NCI-H2171 (cell line): ENCODE results near the gene ZDHHC11.
"Not testable (repeated sequence)": the region's sequence is repeated elsewhere in the genome, so short reads cannot be mapped to it uniquely, and the experiment has no call there.

Source experiments
- DNase-seq: peaks from one replicate; lab custom pipeline; 2025; lab: John Stamatoyannopoulos, UW

Gene ZDHHC11

DNA sequence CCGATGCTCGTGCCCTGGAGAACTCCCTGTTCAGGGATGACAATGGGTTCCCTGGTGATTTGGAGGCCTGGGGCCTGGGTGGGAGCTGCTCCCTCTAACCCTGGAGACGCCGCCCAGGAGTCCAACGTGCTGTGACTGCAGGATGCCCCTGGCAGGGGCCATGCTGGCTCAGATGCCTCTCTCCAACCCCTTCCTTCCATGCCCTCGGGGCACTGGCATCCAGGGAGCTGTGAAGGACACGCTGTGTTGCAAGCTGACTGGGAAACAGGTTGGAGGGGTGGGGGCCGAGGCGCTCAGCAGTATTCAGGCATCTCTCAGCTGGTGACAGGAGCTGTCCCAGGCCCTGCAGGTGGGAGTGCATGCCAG is 75.2 kb downstream of the ZDHHC11 start:
- not testable (repeated sequence) for DNase-seq

DNA sequence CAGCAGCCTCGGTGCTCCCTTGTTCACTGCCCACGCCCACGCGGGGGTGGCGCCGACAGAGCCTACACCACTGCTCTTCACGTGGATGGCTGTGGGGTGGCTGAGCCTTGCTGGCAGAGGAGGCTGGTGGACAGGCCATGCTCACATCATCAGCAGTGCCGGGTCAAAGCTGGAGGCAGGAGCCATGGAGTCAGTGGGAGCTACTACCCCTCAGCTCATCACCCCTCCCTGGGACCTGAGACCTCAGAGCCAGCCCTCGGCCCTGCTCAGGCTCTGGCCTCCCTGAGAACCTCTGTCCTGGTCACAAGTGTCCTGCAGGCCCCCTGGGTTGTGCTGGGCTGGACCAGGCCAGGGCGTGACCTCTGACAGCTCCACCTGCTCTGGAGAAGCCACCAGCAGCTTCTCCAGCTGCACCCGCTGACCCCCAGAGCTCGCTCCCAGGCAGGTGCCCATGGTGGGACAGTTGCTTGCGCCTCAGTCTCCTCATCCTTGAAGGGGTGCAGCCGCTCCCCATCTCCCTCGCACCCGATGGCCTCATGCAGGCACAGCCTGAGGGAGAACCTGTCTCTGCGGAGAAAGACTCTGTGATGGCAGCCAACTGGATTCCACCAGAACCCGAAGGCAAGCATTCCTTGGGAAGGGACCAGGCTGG is 75.8 kb downstream of the ZDHHC11 start:
- not testable (repeated sequence) for DNase-seq

DNA sequence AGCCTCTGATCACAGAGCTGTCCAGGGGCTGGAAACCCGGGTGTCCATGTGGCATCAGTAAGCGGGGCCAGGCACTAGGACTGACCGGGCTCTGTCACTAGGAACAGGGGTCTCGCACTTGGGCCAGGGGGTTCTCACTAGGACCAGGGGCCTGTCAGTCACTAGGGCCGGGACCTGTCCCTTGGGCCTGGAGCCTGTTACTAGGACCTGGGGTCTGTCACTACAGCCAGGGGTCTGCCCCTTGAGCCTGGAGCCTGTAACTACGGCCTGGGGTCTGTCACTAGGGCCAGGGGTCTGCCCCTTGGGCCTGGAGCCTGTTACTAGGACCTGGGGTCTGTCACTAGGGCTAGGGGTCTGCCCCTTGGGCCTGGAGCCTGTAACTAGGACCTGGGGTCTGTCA is 76.5 kb downstream of the ZDHHC11 start:
- not testable (repeated sequence) for DNase-seq

DNA sequence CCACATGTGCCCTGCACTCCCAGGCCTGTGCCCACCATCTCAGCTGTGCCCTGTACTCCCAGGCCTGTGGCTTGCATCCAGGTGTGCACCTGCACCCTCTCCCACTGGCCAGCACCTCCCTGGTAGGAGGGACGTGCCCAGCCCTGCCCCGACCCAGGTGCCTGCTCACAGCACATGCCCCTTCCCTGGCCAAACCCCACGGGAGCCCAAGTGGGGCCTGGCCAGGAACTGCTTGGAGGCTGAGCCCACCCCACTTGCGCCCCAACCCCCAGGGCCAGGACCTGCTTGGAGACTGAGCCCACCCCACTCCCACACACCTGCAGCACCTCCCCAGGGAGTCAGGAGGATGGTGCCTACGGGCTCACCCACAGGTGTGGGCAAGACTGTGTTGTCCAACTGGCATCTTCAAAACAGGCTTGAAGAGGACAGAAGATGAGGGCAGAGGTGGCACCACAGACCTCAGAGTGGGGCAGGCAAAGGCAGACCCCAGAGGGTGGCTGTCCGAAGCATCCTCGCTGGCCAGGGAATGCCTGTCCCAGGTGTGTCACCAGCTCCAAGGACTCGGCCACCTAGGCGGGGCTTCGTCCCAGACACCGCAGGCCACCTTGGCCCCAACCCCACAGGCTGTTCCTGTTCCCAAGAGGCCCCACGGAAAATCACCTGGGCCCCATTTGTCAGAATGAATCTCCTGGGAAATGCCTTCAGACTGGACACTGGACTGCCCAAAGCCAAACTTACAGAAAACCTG is 77.1 kb downstream of the ZDHHC11 start:
- DNase-seq, result no peak

DNA sequence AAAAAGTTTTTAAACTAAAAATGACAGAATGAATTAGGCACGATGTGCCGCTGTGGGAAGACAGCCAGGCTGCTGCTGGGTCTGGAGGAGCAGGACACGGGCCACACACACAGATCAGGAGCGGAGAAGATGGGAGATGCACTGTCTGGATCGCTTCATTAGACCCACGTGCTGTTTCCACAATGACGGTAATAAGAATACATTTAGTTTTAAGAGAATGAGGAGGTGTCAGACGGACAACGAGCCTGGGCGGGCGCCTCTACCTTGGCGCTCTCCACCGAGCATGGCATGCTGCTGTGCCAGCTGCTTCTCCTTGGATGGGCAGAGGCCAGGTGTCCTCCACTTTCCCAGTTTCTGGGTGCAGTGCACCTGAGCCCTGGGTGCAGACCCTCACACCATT is 77.9 kb downstream of the ZDHHC11 start:
- DNase-seq, result not testable (repeated sequence)

DNA sequence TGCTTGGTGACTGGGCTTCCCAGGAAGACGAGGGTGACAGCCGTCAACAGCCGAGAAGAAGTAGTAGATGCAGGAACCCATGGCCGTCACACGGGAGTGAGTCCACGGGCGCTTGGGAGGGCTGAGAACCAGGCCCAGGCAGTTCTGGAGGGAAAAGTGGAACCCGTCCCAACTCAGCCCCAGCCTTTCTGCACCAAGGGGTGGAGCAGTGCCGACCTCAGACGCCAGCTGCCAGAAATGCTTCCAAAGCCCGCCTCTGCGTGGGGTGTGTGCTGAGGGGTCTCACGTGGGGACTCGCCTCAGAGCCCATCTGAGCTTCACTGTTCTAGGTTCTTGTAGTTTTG is 78.3 kb downstream of the ZDHHC11 start:
- not testable (repeated sequence) for DNase-seq

DNA sequence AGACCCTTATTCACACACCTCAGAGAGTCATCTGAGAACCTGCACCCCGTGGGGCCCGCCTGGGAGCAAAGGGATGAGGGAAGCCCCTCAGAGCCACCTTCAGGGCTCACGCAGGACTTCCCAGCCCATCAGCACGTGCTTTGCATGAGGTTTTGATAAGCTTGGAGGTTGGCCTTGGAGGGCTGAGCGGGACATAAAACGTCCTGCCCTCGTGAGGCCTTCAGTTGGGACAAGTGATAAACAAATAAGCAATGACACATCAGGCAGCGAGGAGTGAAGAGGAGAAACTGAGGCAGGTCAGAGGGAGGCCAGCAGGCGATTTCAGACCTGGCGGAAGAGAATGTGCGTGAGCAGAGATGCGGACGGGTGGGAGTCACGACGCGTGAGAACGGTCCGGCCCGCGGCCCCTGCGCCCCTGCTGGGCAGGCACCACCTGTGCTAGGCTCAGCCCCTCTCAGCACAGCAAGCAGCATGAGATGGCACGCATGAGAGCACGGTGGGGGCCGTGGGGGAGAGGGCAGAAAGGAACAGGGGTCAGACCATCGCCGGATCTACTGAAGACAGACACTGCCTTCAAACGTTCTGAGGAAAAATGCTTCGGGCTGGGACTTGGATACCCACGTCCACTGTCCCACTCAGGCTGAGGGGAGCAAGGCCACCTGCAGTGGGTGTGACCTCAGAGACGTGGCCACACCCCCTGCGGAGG is 78.8 kb downstream of the ZDHHC11 start:
- not testable (repeated sequence) for DNase-seq

DNA sequence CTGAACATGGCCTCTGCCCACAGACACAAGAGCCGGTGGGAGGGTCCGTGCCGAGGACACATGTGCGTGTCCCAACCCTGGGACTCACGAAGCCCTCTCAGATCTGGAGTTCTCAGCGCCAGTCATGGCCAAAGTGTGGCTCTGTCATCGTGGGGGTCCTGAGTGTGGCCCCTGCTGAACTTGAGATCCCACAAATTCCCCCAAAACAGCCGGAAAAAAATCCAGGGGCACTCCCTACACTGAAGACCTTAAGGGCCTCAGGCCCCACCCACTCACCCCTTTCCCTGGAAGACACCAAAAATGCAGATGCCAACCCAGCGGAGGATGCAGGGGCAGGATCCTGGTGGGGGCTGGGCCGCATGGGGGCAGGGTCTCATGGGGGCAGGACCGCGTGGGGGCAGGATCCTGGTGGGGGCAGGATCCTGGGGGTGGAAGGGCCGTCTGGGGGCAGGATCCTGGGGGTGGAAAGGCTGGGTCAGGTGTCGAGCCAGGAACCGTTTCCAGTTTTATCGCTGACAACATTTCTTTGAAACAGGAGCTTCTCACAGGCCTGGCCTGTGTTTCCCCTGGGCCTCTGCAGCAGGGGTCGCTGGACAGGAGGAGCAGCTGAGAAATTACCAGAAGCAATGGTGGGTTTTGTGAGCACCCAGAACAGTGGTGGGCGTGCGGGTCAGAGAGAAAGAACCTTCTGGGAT is 79.6 kb downstream of the ZDHHC11 start:
- not testable (repeated sequence) for DNase-seq

DNA sequence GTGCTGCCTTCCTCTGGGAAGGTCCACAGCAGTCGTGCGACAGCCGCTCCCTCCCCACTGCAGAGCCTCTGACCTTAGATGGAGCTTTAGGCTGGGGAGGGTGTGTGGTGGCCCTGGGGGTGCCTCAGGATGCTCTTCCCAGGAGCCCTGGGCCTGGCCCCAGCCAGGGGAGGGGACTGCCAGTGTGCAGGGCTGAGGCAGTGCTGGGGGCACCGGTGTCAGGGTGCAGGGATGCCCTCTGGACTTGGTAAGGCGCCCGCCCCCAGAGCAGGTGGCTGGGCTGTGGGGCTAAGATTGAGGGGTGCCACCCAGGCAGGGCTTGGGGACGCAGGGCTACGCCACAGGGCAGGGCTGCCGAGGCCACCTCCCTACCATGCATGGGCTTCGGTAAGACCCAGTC is 80.2 kb downstream of the ZDHHC11 start:
- DNase-seq, result not testable (repeated sequence)

DNA sequence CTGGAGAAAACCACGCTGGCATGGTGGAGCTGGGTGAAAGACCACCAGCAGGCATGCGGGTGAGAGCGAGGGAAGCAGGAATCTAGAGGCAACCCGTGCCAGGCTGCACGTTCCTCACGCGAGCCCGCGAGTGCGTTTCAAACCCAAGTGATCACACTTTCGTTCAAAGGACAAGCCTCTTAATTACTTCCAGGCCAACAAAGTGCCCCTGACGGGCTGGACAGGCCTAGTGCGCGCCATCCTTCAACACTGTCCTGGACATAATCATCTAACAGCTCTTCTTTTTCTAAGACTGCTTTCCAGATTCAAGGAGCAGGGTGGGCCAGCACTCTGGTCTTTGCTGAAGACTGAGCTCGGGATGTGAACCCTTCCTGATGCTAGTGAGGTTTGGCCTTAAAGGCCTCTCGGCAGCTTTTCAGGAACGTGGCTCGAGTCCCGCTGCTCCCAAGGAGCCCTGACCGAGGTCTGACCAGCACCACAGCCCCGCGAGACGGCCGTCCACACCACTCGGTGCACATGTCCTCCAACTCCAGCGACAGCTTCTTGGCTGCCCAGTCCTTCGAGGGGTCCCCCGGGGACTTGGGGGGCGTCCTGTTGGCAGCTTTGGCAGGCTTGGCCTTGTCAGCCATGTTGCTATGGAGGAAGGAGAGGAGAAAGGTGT is 81.2 kb downstream of the ZDHHC11 start:
- not testable (repeated sequence) for DNase-seq

DNA sequence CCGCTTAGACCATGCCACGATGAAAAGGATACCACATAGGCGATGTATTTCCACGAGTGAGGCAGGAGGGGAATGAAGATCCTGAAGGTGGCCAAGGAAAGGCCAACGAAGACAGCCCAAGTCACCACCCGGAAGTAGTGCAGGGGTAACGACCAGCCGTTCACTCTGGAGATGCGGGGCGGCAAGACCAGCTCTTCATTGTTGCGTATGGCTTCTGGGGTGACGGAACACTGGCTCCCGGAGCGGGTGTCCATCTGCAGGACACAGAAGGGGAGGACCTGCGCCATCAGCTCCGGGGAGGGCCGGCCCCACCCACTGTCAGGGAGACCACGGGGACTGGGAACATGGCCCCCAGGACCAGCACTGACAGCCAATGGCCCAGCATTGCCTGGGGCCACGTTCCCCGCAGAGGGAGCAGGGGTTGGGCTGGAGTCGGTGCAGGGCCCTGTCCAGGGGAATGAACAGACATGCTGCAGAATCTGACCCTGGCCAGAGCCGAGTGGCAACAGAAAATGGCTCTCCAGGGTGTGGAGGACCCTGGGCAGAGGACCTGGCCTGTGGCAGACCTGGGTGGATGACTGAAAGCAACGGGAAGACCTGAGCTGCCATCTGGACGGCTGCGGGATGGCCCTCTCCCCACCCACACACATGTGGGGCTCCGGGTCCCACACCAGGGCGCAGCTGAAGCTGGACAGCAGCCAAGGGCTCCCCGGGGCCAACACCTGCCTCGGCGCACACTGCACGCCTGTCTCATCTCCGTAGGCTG is 83.9 kb downstream of the ZDHHC11 start:
- DNase-seq, result no peak

DNA sequence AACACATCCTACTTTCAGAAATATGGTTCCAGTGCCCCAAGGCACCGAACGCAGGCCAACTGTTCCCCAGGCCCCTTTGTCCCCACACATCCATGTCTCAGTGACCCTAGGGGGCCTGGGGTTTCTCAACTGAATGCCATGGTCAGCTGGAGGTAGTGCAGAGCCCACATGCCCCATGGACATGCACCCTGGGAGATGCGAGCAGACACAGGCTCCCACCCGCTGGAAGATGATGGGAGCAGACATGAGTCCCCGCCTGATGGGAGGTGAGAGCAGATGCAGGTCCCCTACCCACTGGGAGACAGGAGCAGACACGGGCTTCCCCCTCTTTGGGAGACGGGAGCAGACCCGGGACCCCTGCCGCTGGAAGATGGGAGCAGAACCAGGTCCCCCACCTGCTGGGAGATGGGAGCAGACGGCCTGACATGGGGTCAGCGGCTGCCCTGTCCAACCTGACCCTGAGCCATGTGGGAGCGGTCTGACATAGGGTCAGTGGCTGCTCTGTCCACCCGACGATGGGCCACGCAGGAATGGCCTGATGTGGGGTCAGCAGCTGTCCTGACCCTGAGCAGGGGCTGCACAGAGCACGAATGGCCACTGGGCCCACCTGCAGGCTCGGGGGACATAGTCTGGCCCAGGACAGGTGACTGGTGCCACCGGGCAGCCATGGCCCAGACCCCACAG is 84.7 kb downstream of the ZDHHC11 start:
- no peak for DNase-seq

DNA sequence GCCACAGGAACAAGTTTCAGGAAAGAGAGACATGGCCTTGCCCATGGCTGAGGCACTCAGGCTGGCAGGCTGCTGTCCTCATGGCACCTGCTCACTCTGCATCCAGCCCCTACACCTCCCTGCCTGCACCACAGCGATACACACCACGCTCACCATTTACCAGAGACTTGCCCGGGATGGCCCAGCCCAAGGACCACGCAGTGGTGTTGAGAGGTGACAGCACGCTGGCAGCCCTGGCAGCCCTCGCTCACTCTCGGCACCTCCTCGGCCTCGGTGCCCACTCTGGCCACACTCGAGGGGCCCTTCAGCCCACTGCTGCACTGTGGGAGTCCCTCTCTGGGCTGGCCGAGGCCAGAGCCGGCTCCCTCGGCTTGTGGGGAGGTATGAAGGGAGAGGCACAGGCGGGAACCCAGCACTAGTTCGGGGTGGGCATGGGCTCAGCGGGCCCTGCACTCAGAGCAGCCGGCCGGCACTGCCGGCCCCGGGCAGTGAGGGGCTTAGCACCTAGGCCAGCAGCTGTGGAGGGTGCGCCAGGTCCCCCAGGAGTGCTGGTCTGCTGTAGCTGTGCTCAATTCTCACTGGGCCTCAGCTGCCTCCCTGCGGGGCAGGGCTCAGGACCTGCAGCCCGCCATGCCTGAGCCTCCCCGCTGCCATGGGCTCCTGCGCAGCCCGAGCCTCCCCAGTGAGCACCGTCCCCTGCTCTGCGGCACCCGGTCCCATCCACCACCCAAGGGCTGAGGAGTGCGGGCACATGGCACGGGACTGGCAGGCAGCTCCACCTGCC is 86.6 kb downstream of the ZDHHC11 start:
- DNase-seq, result no peak

DNA sequence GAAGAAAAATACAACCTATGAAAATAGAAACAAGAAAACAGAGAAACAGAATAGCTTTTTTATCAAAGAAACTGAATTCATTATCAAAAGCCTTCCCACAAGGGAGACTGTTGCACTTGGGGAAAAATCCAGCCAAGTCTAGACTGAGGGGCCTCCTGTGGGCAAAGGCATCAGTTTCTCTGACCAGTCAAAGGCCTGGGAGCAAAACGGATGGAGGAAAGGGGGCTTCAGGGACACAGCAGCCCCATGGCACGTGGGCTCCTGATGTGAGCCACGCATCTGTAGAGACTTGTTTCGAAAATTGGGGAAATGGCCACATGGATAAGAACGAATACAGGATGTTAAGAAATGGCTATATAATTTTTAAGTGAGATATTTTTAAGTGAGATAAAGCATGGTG is 87.4 kb downstream of the ZDHHC11 start:
- DNase-seq, result no peak

DNA sequence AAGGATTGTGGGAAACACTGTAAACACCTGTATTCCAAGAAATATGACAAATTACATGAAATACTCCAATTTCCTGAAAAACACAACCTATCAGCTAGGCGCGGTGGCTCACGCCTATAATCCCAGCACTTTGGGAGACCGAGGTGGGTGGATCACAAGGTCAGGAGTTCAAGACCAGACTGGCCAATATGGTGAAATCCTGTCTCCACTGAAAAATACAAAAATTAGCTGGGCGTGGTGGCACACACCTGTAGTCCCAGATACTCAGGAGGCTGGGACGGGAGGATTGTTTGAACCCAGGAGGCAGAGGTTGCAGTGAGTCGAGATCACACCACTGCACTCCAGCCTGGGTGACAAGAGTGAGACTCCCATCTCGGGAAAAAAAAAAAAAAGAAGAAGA is 87.8 kb downstream of the ZDHHC11 start:
- DNase-seq, result not testable (repeated sequence)

DNA sequence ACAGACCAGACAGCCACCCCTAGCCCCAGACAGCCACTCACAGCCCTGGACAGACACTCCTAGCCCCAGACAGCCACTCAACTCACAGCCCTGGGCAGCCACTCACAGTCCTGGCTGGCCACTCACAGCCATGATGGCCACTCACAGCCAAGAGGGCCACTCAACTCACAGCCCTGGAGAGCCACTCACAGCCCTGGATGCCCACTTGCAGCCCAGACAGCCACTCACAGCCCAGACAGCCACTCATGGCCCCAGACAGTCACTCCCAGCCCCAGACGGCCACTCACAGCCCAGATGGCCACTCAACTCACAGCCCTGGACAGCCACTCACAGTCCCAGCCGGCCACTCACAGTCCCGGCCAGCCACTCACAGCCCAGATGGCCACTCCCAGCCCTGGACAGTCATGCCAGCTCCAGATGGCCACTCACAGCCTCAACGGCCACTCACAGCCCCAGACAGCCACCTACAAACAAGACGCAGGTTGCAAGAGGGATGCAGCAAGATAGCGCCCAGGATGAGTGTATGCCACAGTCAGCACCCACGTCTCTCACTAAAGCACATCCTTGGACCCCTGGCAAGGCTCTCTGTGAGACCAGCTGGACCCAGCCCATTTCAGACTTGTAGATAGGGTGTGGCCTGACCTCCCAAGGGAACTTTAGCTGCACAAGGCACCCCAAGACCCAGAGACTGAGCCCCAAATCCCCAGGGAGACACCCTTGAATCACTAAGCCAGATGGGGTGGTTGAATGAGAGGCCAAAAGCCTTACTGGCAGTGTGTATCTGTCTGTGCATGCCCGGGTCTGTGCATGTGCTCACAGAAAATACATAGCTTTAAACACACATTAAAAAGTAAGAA is 88.7 kb downstream of the ZDHHC11 start:
- DNase-seq, result peak; percentile 73

DNA sequence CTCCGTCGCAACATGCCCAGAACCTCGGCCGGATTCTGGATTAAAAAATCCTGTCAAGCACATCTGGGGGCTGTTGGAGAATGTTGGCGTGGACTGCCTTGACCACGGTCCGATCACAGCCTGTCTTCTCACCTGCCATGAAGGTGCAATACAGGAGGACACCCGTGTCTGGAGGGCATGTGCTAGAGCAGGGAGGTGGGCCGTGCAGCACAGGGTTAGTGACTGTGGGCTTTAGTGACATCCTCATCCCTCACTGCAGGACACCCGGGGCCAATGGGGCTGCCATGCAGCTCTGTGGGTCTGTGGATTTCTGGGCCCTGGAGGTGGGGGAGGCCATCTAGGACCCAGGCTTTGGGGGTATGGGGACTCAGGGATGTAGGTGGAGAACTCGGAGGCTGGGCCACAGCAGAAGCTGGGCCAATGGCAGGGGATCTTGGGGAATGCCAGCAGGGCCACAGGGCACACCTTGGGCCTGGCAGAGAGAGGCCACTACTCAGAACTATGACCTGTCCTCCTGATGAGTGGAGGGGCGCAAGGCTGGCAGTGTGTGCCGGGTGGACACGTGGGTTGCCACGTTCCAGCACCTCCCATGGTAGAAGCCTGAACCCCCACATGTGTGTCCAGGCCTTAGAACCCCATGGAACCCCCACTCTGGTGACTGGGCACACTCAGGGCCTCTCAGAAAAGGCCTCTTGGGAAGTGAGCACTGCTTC is 89.6 kb downstream of the ZDHHC11 start:
- DNase-seq, result no peak

DNA sequence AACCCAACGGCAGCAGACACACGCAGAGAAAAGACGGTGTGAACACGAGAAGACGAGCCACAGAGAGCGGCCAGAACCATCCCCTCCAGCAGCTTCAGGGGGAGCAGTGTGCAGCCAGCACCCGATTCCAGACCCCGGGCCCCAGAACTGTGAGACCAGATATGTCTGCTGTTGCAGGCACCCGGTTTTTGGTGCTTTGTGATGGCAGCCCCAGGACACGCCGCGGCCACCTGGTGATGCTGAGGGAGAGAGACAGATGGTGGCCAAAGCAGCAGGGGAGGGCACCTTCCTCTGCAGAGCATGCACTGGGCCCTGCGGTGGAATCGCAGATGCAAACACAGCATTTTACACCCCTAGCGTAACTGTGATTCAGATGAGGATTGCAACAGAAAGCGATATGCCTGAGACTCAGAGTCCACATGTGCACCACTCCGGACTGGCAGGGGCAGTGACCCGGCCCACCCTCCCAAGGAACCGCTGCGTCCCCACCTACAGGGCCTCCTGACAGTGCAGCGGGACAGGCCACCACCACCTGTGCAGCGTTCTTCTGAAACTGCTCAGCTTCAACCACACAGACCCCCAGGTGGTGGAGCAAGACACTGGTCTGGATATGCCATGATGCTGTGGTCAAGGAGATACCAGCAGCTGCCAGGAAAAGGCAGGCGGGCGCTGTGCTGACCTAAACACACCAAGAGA is 90.3 kb downstream of the ZDHHC11 start:
- DNase-seq, result no peak
